HG02759 (cell line): ENCODE data around the gene RASA2.

Source experiments
- ATAC-seq: cut with Tn5 transposase; IDR thresholded peaks from one replicate; pipeline ENCODE4 v1.9.1; 2021; ENCODE audit warnings: mild to moderate bottlenecking, moderate library complexity; ENCODE audit not compliant: unreplicated experiment

The RASA2 gene

DNA sequence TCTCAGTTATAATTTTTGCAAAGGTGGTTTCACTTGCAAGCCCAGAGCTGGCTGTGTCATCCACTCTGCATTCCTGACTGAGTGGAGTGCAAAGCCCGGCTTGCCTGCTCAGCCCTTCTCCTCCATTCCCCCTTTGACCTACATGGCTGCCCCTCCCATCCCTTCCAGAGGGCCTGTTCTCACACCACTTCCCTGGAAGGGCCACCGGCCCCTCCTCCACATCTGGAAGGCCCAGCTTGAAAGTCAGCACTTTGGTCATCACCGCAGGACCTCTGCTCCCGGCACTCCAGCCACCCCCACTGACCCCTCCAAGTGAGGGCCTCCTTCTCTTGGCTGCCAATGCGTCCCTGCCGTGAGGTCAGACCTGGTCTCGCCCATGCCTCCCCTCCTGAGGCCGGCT, 177.2 kb downstream of the RASA2 start:
- no peak for ATAC-seq
